GM23248 (cell line): ENCODE data around the gene DBNDD2. TPM values are rescaled to one million over a fixed set of nuclear protein-coding genes. Genes with fewer than 3 reads are reported as not detected.

Experiments used
- DNase-seq: peaks from one replicate; pipeline ENCODE4 v3.0.0-alpha.2; 2015
- H2AFZ ChIP-seq: fragments of 200-600 bp; sonication (generic); 2 replicates; pipeline ENCODE4 v1.6.1; 2016; ENCODE audit warnings: antibody characterized with exemption
- H3F3A ChIP-seq: fragments of 200-600 bp; sonication (generic); 2 replicates; pipeline ENCODE4 v1.6.1; 2016; ENCODE audit warnings: mild to moderate bottlenecking, antibody characterized with exemption, mixed run types; ENCODE audit not compliant: insufficient read depth
- H3K27ac ChIP-seq: fragments of 200-600 bp; sonication (generic); 2 replicates; pipeline ENCODE4 v1.5.1; 2016; ENCODE audit warnings: mild to moderate bottlenecking
- H3K27me3 ChIP-seq: fragments of 200-600 bp; sonication (generic); replicated peaks from 2 replicates; pipeline ENCODE4 v1.6.1; 2016; ENCODE audit warnings: mild to moderate bottlenecking; ENCODE audit not compliant: insufficient read depth
- H3K36me3 ChIP-seq: fragments of 200-600 bp; sonication (generic); 2 replicates; pipeline ENCODE4 v1.6.1; 2016; ENCODE audit warnings: low read depth, mild to moderate bottlenecking
- H3K4me1 ChIP-seq: fragments of 200-600 bp; sonication (generic); 2 replicates; pipeline ENCODE4 v1.6.1; 2016; ENCODE audit warnings: mild to moderate bottlenecking; ENCODE audit not compliant: insufficient read depth
- H3K4me2 ChIP-seq: fragments of 200-600 bp; sonication (generic); one replicate; pipeline ENCODE4 v1.6.1; 2016; ENCODE audit warnings: mild to moderate bottlenecking; ENCODE audit not compliant: unreplicated experiment
- H3K4me3 ChIP-seq: fragments of 200-600 bp; sonication (generic); 2 replicates; pipeline ENCODE4 v1.5.1; 2016; ENCODE audit warnings: mild to moderate bottlenecking
- H3K79me2 ChIP-seq: fragments of 200-600 bp; sonication (generic); 2 replicates; pipeline ENCODE4 v1.6.1; 2016; ENCODE audit warnings: mild to moderate bottlenecking; ENCODE audit not compliant: insufficient read depth
- H3K9ac ChIP-seq: fragments of 200-600 bp; sonication (generic); 2 replicates; pipeline ENCODE4 v1.6.1; 2016; ENCODE audit warnings: mild to moderate bottlenecking
- H3K9me2 ChIP-seq: fragments of 200-600 bp; sonication (generic); 2 replicates; pipeline ENCODE4 v1.6.1; 2016; ENCODE audit warnings: mixed run types, mild to moderate bottlenecking, moderate library complexity; ENCODE audit not compliant: insufficient read depth
- H3K9me3 ChIP-seq: fragments of 200-600 bp; sonication (generic); one replicate; pipeline ENCODE4 v1.6.1; 2017; ENCODE audit warnings: low read depth
- H4K20me1 ChIP-seq: fragments of 200-600 bp; sonication (generic); 2 replicates; pipeline ENCODE4 v1.6.0; 2016; ENCODE audit not compliant: insufficient read depth
- EZH2 ChIP-seq: fragments of 200-600 bp; sonication (generic); IDR thresholded peaks from 2 replicates; pipeline ENCODE4 v1.6.1; 2018; ENCODE audit warnings: antibody characterized with exemption, mild to moderate bottlenecking; ENCODE audit not compliant: insufficient read depth, poor library complexity, severe bottlenecking
- EZH2phosphoT487 ChIP-seq: fragments of 200-600 bp; sonication (generic); IDR thresholded peaks from 2 replicates; pipeline ENCODE4 v1.6.1; 2018; ENCODE audit warnings: antibody characterized with exemption, moderate library complexity, mild to moderate bottlenecking, low read depth; ENCODE audit not compliant: insufficient read depth
- WGBS, 2 experiments: methylation state at CpG; one replicate each; pipeline ENCODE4 v1.1.6; 2015 to 2017; ENCODE audit warnings: low lambda C conversion rate in 2 of 2, low coverage in 1 of 2; ENCODE audit errors: missing lambda C conversion rate in 2 of 2; 5-methylcytosine and 5-hydroxymethylcytosine counted together
- in situ Hi-C: fragments of 300-500 bp; cut with MboI; formaldehyde crosslinking; loops from 2 replicates; pipeline ENCODE4 v1.15.0; 2020
- polyA plus RNA-seq: library from polyadenylated mRNA; unstranded; fragments of >200 nt; fragmentation: Nextera tagmentation; extraction: Ambion mirVana; gene quantifications from 2 replicates; pipeline ENCODE4 v1.2.1, GENCODE V29; 2016
- total RNA-seq: library from RNA; depleted of rRNA; stranded (reverse); fragments of >200 nt; shearing (Covaris generic); gene quantifications from 2 replicates; pipeline ENCODE4 v1.2.3, GENCODE V29; 2014

The DBNDD2 gene
- total and polyA plus RNA-seq, 2 experiments from 2014 or later: 5.7 to 30.0 TPM

- H3K9ac ChIP-seq: no peak overlapping the region
- H4K20me1 ChIP-seq: no peaks in the 10 kb centered on the region
- no peak overlapping the region for H2AFZ ChIP-seq
- H3K9me3 ChIP-seq: no peaks in the 10 kb centered on the region
- WGBS, 2 experiments: 54 to 61% methylated on average over 7 of the region's 7 CpGs
- TF ChIP-seq EZH2 (no peak), EZH2phosphoT487 (no peak)
- no peaks in the 10 kb centered on the region for H3K9me2 ChIP-seq
- no peaks in the 10 kb centered on the region for H3K36me3 ChIP-seq
- in situ Hi-C loops: loop anchor here (25.0 kb wide), 1 partner anchor 409 kb away; no protein-coding TSS in a partner anchor
- no peaks in the 10 kb centered on the region for H3K79me2 ChIP-seq
- H3K4me2 ChIP-seq: no peak overlapping the region
- no peaks in the 10 kb centered on the region for H3F3A ChIP-seq
- H3K27ac ChIP-seq: no peak overlapping the region
- DNase-seq: peak; percentile 45
- H3K27me3 ChIP-seq: no peaks in the 10 kb centered on the region; the same call in none of the 2 replicates
- H3K4me1 ChIP-seq: no peaks in the 10 kb centered on the region
- no peak overlapping the region for H3K4me3 ChIP-seq
Measured at GRCh38 chr20:45445805-45446562, 37.9 kb downstream of the DBNDD2 start.

- Histone ChIP-seq H3K27me3 (peaks cover 2% of the 10 kb centered on the region), H3K4me3 (no peak overlapping the region), H2AFZ (no peak overlapping the region), H4K20me1 (no peaks in the 10 kb centered on the region), H3K4me2 (no peak overlapping the region), H3K9me2 (no peaks in the 10 kb centered on the region), H3K79me2 (no peaks in the 10 kb centered on the region), H3K36me3 (no peaks in the 10 kb centered on the region), H3K9me3 (no peaks in the 10 kb centered on the region), H3K9ac (no peak overlapping the region), H3K27ac (no peak overlapping the region), H3K4me1 (no peaks in the 10 kb centered on the region), H3F3A (no peaks in the 10 kb centered on the region)
- TF ChIP-seq EZH2 (no peak), EZH2phosphoT487 (no peak)
- WGBS, 2 experiments: 58 to 66% methylated on average over 6 of the region's 6 CpGs
- no peak for DNase-seq
- in situ Hi-C loops: loop anchor here (25.0 kb wide), 1 partner anchor 411 kb away; no protein-coding TSS in a partner anchor
Measured at GRCh38 chr20:45448270-45448669, 40.2 kb downstream of the DBNDD2 start.

GRCh38 chr20:45449528-45449927 lies 41.4 kb downstream of the DBNDD2 start:
- in situ Hi-C loops: loop anchor here (25.0 kb wide), 1 partner anchor 412 kb away; no protein-coding TSS in a partner anchor
- no peak for DNase-seq
- no peaks in the 10 kb centered on the region for H3K79me2 ChIP-seq
- no peaks in the 10 kb centered on the region for H4K20me1 ChIP-seq
- H3K4me2 ChIP-seq: no peak overlapping the region
- no peak for TF ChIP-seq EZH2
- TF ChIP-seq EZH2phosphoT487: no peak
- H3K36me3 ChIP-seq: no peaks in the 10 kb centered on the region
- peaks cover 12% of the 10 kb centered on the region for H3K27me3 ChIP-seq
- H3K4me3 ChIP-seq: no peak overlapping the region
- H3F3A ChIP-seq: no peaks in the 10 kb centered on the region
- H3K9ac ChIP-seq: no peak overlapping the region
- no peak overlapping the region for H2AFZ ChIP-seq
- no peaks in the 10 kb centered on the region for H3K4me1 ChIP-seq
- no peak overlapping the region for H3K27ac ChIP-seq
- WGBS, 2 experiments: 40 to 54% methylated on average over 3 of the region's 3 CpGs
- no peaks in the 10 kb centered on the region for H3K9me2 ChIP-seq
- no peaks in the 10 kb centered on the region for H3K9me3 ChIP-seq

- Histone ChIP-seq H3K27ac (no peak overlapping the region), H3K9me2 (no peaks in the 10 kb centered on the region), H3K9ac (no peak overlapping the region), H4K20me1 (no peaks in the 10 kb centered on the region), H3K4me1 (no peaks in the 10 kb centered on the region), H2AFZ (no peak overlapping the region), H3K4me2 (no peak overlapping the region), H3K79me2 (no peaks in the 10 kb centered on the region), H3K36me3 (no peaks in the 10 kb centered on the region), H3K27me3 (peaks cover 12% of the 10 kb centered on the region; the same call in 1 of the 2 replicates), H3K4me3 (no peak overlapping the region), H3K9me3 (no peaks in the 10 kb centered on the region), H3F3A (no peaks in the 10 kb centered on the region)
- no peak for TF ChIP-seq EZH2phosphoT487
- no peak for TF ChIP-seq EZH2
- peak; percentile 80 for DNase-seq
- WGBS, 2 experiments: 64 to 69% methylated on average over 5 of the region's 5 CpGs
- in situ Hi-C loops: loop anchor here (25.0 kb wide), 1 partner anchor 312 kb away; no protein-coding TSS in a partner anchor
Measured at GRCh38 chr20:45450097-45450818, 42.2 kb downstream of the DBNDD2 start.
